ENCODE data around the gene ARID1B. TPM values are rescaled to one million over a fixed set of nuclear protein-coding genes. Genes with fewer than 3 reads are reported as not detected.

ARID1B gene
- total RNA-seq, 1 donor from 2014 or later, result 78.1 TPM

DNA sequence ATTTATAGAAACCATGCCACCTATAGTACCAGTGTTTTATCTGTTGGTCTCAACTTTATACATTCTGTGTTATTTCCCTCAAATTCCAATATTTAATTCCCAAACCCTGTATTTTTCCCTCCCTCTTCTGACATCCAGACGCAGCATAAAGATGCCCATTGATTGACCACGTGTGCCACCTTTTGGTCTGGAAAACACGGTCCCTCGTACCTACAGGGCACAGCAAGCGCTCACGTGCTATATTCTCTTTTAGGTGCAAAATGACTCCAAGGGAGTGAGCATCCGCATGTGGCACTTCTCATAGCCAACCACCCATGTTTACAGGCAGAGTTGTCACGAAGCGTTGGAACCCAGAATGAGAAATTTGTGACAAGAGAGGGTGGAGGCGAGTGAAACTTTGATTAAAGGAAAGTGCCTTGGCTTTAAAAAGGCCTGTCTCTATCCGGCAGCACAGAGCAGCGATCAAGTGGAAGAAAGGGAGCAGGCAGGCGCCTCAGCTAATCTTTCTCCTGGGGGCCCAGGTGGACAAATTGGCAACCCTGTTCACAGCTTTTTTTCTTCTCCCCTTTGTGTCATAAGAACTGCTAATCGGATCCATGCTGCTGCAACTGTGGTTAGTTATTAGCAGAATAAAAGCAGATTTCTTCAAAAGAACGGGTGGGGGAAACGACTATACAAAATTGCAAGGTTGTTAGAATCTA is 320.2 kb downstream of the ARID1B start:
- Mint-ChIP-seq H3K4me1 (ENCODE audit: unreplicated experiment) (peaks cover 11% of the 10 kb centered on the region), H3K4me3 (ENCODE audit: unreplicated experiment) (no peak overlapping the region), H3K9me3 (ENCODE audit: unreplicated experiment) (no peaks in the 10 kb centered on the region), H3K27me3 (ENCODE audit: unreplicated experiment) (no peaks in the 10 kb centered on the region), H3K36me3 (ENCODE audit: unreplicated experiment) (peaks cover 8% of the 10 kb centered on the region), H3K27ac (ENCODE audit: unreplicated experiment) (no peak overlapping the region)
- no peak for DNase-seq (ENCODE audit: extremely low spot score, unreplicated experiment)
- TF ChIP-seq, protein P1, sequence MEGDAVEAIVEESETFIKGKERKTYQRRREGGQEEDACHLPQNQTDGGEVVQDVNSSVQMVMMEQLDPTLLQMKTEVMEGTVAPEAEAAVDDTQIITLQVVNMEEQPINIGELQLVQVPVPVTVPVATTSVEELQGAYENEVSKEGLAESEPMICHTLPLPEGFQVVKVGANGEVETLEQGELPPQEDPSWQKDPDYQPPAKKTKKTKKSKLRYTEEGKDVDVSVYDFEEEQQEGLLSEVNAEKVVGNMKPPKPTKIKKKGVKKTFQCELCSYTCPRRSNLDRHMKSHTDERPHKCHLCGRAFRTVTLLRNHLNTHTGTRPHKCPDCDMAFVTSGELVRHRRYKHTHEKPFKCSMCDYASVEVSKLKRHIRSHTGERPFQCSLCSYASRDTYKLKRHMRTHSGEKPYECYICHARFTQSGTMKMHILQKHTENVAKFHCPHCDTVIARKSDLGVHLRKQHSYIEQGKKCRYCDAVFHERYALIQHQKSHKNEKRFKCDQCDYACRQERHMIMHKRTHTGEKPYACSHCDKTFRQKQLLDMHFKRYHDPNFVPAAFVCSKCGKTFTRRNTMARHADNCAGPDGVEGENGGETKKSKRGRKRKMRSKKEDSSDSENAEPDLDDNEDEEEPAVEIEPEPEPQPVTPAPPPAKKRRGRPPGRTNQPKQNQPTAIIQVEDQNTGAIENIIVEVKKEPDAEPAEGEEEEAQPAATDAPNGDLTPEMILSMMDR (IDR thresholded peaks at IDR 0.05), result no peak

DNA sequence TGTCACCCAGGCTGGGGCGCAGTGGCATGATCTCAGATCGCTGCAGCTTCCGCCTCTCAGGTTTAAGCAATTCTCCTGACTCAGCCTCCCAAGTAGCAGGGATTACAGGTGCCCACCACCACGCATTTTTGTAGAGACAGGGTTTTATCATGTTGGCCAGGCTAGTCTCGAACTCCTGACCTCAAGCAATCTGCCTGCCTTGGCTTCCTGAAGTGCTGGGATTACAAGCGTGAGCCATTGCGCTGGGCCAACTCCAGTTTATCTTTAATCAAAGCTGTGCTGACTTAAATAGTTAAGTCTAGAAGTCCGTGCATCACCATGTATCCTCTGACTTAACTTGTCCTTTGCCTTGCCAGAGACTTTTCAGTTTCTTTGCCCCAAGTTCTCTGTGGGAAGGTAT is 321.8 kb downstream of the ARID1B start:
- Mint-ChIP-seq H3K9me3 (ENCODE audit: unreplicated experiment) (peaks cover under 1% of the 10 kb centered on the region), H3K27ac (ENCODE audit: unreplicated experiment) (no peak overlapping the region), H3K27me3 (ENCODE audit: unreplicated experiment) (no peaks in the 10 kb centered on the region), H3K4me3 (ENCODE audit: unreplicated experiment) (no peak overlapping the region), H3K4me1 (ENCODE audit: unreplicated experiment) (peaks cover 6% of the 10 kb centered on the region), H3K36me3 (ENCODE audit: unreplicated experiment) (peaks cover 8% of the 10 kb centered on the region)
- TF ChIP-seq, protein P1 (IDR thresholded peaks at IDR 0.05), result no peak
- DNase-seq (ENCODE audit: extremely low spot score, unreplicated experiment), result no peak

DNA sequence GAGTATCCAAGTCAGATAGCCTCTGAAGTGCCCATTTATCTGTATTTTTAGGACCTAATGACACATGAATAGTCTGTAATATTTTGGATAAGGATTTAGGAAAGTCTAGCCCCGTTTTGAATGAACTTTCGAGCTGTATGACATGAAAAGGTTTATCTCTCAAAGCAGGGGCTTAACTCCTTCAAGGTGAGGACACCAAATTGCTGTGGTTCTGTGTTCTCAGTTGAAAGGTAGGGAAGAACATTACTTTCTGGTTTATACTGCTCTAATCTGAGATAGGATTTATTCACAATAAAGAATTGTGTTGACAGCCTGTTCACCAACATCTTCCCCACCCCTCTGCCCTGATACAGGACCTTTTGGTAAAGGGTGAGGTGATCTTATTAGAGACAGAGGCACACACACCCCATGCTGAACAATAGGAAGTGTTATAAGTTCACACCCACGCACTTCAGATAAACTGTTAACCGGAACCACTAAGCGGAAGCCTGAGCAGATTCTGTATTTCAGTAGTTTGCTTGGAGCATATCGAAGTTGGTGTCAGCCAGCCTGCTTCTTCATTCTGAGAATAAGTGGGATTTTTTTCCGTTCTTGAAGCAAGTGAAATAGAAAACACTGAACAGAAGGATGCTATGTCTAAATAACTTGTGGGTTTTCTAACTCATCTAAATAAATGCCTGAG is 322.9 kb downstream of the ARID1B start:
- TF ChIP-seq, protein P1 (IDR thresholded peaks at IDR 0.05), result no peak
- Mint-ChIP-seq H3K4me3 (ENCODE audit: unreplicated experiment) (no peak overlapping the region), H3K4me1 (ENCODE audit: unreplicated experiment) (peaks cover 13% of the 10 kb centered on the region), H3K27me3 (ENCODE audit: unreplicated experiment) (no peaks in the 10 kb centered on the region), H3K9me3 (ENCODE audit: unreplicated experiment) (peaks cover 4% of the 10 kb centered on the region), H3K27ac (ENCODE audit: unreplicated experiment) (no peak overlapping the region), H3K36me3 (ENCODE audit: unreplicated experiment) (peaks cover 13% of the 10 kb centered on the region)
- DNase-seq (ENCODE audit: extremely low spot score, unreplicated experiment), result no peak

DNA sequence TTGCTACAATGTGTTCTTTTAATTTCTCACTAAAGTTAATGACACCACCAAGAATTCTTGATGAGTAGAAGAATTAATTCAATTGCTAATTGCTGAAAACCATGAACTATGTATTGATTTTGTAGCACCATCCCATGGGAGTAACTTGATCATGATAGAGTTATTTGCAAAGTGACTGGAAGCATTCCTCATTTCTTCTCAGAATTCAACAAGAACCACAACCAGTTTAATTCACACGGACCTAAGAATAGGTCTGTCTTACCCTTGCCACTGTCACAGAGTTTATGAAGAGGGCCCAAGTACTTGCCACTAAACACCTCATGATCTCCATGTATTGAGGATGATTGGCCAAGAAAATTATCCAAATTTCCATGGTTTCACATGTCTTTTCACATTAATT is 324.0 kb downstream of the ARID1B start:
- peaks cover 15% of the 10 kb centered on the region for H3K36me3 Mint-ChIP-seq (ENCODE audit: unreplicated experiment)
- DNase-seq (ENCODE audit: extremely low spot score, unreplicated experiment), result no peak
- no peak overlapping the region for H3K27ac Mint-ChIP-seq (ENCODE audit: unreplicated experiment)
- H3K27me3 Mint-ChIP-seq (ENCODE audit: unreplicated experiment), result no peaks in the 10 kb centered on the region
- peaks cover 18% of the 10 kb centered on the region for H3K4me1 Mint-ChIP-seq (ENCODE audit: unreplicated experiment)
- H3K4me3 Mint-ChIP-seq (ENCODE audit: unreplicated experiment), result no peak overlapping the region
- TF ChIP-seq, protein P1 (IDR thresholded peaks at IDR 0.05), result no peak
- peaks cover 4% of the 10 kb centered on the region for H3K9me3 Mint-ChIP-seq (ENCODE audit: unreplicated experiment)

DNA sequence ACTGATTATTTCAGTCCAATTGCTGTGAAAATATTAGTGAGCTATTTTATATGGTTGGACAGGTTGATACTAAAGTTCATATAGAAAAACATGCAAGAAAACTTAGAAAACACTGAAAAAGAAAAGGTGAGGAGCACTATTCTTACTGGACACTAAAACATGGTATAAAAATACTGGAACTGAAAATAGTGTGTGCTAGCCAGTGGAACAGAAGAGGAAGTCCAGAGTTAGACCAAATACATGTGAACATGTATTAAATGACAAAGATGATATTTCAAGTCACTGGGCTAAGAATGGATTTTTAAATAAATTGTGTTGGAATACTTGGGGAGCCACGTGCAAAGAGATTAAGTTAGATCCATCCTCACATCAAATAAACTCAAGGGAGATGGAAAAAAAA is 327.6 kb downstream of the ARID1B start:
- H3K4me3 Mint-ChIP-seq (ENCODE audit: unreplicated experiment), result no peak overlapping the region

More for the DNA sequence above, 327.6 kb downstream of the ARID1B start:
- DNase-seq (ENCODE audit: extremely low spot score, unreplicated experiment), result no peak
- H3K9me3 Mint-ChIP-seq (ENCODE audit: unreplicated experiment), result peaks cover 4% of the 10 kb centered on the region
- no peaks in the 10 kb centered on the region for H3K27me3 Mint-ChIP-seq (ENCODE audit: unreplicated experiment)
- TF ChIP-seq, protein P1 (IDR thresholded peaks at IDR 0.05), result no peak
- peaks cover 11% of the 10 kb centered on the region for H3K36me3 Mint-ChIP-seq (ENCODE audit: unreplicated experiment)
- peaks cover 48% of the 10 kb centered on the region for H3K4me1 Mint-ChIP-seq (ENCODE audit: unreplicated experiment)
- peak overlapping the region; percentile 46 for H3K27ac Mint-ChIP-seq (ENCODE audit: unreplicated experiment)

Data from osteocyte (in vitro differentiated cells).